Loucy (cell line): ENCODE results near the gene TNP2.

Source experiments
- CTCF ChIP-seq: fragments of 200-600 bp; sonication (generic); conservative IDR thresholded peaks from 2 replicates; pipeline ENCODE4 v1.5.1; 2014; ENCODE audit warnings: mild to moderate bottlenecking, antibody characterized with exemption, low read length
- EZH2phosphoT487 ChIP-seq: fragments of 200-600 bp; IDR thresholded peaks from 2 replicates; pipeline ENCODE4 v1.6.1; 2018; ENCODE audit warnings: antibody characterized with exemption, mild to moderate bottlenecking, moderate library complexity, borderline replicate concordance

- TF ChIP-seq CTCF (no peak), EZH2phosphoT487 (no peak)
These were observed 12.4 kb downstream of the TNP2 start for GRCh38 chr16:11256661-11257130.
